ENCODE data around the gene SATB1.

DNA sequence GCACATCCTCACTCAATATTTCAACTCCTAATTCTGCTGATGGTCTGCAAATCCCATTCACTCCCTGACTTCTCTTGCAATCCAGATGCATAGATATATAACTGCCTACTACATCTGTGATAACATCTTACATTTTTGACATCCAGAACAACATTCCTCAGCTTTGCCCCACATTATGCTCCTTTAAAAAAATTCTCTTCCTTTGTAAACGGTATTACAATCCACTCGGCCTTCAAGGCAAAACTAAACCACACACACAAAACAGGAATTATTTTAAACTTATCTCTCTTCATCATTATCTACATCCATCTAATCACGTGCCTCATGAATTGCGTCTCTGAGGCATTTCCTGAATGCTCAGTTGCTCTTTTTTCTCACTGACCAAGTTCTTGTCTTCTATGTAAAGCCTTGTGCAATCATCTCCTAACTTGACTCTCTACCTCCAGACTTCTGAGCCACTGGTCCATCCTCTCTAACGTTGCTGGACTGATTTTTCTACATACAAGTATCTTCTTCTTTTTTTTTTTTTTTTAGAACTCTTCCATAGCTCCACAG lies 117.0 kb downstream of the SATB1 start:
- TF ChIP-seq, protein P1, sequence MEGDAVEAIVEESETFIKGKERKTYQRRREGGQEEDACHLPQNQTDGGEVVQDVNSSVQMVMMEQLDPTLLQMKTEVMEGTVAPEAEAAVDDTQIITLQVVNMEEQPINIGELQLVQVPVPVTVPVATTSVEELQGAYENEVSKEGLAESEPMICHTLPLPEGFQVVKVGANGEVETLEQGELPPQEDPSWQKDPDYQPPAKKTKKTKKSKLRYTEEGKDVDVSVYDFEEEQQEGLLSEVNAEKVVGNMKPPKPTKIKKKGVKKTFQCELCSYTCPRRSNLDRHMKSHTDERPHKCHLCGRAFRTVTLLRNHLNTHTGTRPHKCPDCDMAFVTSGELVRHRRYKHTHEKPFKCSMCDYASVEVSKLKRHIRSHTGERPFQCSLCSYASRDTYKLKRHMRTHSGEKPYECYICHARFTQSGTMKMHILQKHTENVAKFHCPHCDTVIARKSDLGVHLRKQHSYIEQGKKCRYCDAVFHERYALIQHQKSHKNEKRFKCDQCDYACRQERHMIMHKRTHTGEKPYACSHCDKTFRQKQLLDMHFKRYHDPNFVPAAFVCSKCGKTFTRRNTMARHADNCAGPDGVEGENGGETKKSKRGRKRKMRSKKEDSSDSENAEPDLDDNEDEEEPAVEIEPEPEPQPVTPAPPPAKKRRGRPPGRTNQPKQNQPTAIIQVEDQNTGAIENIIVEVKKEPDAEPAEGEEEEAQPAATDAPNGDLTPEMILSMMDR (IDR thresholded peaks at IDR 0.05; ENCODE audit: control extremely low read depth in 1 of 3, insufficient read depth in 1 of 3, low read depth in 1 of 3, low read length in 3 of 3): no peak
- TF ChIP-seq CHD1 (IDR thresholded peaks at IDR 0.05; ENCODE audit: low read depth, low read length) (no peak), POLR2A (IDR thresholded peaks at IDR 0.05; ENCODE audit: control extremely low read depth in 1 of 2, low read depth in 2 of 2, low read length in 2 of 2) (no peak), HDAC2 (IDR thresholded peaks at IDR 0.05; ENCODE audit: borderline replicate concordance in 1 of 2, low read depth in 2 of 2, low read length in 2 of 2) (no peak), POLR2AphosphoS5 (IDR thresholded peaks at IDR 0.05; ENCODE audit: low read depth, low read length) (no peak), TAF1 (IDR thresholded peaks at IDR 0.05; ENCODE audit: low read depth, low read length) (no peak), CEBPB (IDR thresholded peaks at IDR 0.05; ENCODE audit: low read depth, low read length) (no peak), RXRA (IDR thresholded peaks at IDR 0.05; ENCODE audit: insufficient read depth, low read depth, low read length) (no peak), EZH2 (IDR thresholded peaks at IDR 0.05; ENCODE audit: low read depth, low read length, severe bottlenecking) (no peak), ZNF274 (IDR thresholded peaks at IDR 0.05; ENCODE audit: borderline replicate concordance, extremely low read depth, low read length) (no peak), RAD21 (IDR thresholded peaks at IDR 0.05 in 1 of 2, conservative IDR thresholded peaks at IDR 0.05 in 1 of 2; ENCODE audit: low read depth in 2 of 2, low read length in 2 of 2) (no peak)
- TF ChIP-seq, protein P2, sequence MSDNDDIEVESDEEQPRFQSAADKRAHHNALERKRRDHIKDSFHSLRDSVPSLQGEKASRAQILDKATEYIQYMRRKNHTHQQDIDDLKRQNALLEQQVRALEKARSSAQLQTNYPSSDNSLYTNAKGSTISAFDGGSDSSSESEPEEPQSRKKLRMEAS (IDR thresholded peaks at IDR 0.05): no peak
- TF ChIP-seq, protein P3, sequence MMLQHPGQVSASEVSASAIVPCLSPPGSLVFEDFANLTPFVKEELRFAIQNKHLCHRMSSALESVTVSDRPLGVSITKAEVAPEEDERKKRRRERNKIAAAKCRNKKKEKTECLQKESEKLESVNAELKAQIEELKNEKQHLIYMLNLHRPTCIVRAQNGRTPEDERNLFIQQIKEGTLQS (IDR thresholded peaks at IDR 0.05; ENCODE audit: insufficient read depth, low read depth, low read length): no peak

All from H1 (cell line).